H1 (cell line): ENCODE data around the gene GATAD2B. TPM values are rescaled to one million over a fixed set of nuclear protein-coding genes. Genes with fewer than 3 reads are reported as not detected.

Experiments used
- ASH2L ChIP-seq: fragments of 200-600, 300-600 bp; sonication (generic); IDR thresholded peaks from one replicate; pipeline ENCODE4 v1.7.1; 2017; ENCODE audit warnings: low read length
- BACH1 ChIP-seq: IDR thresholded peaks from 2 replicates; pipeline ENCODE4 v1.6.1; 2012; ENCODE audit warnings: low read length, improper control_type of control experiment
- BCL11A ChIP-seq, 2 experiments: IDR thresholded peaks; one replicate each; pipeline ENCODE4 v1.6.1; 2011; ENCODE audit warnings: low read depth in 2 of 2, low read length in 2 of 2, mild to moderate bottlenecking in 2 of 2
- CBX8 ChIP-seq: fragments of 300-800, 300-1000 bp; sonication (generic); IDR thresholded peaks from 2 replicates; pipeline ENCODE4 v1.7.1; 2016; ENCODE audit warnings: low read depth, low read length, borderline replicate concordance
- CHD1 ChIP-seq: IDR thresholded peaks from 2 replicates; pipeline ENCODE4 v1.6.1; 2012; ENCODE audit warnings: low read depth, low read length, improper control_type of control experiment
- CHD2 ChIP-seq: IDR thresholded peaks from 2 replicates; pipeline ENCODE4 v1.6.1; 2012; ENCODE audit warnings: low read length, improper control_type of control experiment
- GTF2F1 ChIP-seq: IDR thresholded peaks from 2 replicates; pipeline ENCODE4 v1.6.1; 2012; ENCODE audit warnings: low read depth, low read length, improper control_type of control experiment, borderline replicate concordance
- HDAC2 ChIP-seq, 2 experiments: fragments of 300-600 bp in 1 of 2; sonication (generic) in 1 of 2; IDR thresholded peaks; 2 replicates each; pipeline ENCODE4 v1.6.1; 2011 to 2012; ENCODE audit warnings: low read depth in 2 of 2, low read length in 2 of 2, mild to moderate bottlenecking in 2 of 2, moderate library complexity in 2 of 2, borderline replicate concordance in 1 of 2, inconsistent platforms in 1 of 2
- KDM4A ChIP-seq: IDR thresholded peaks from one replicate; pipeline ENCODE4 v1.7.1; 2012; ENCODE audit warnings: low read depth, mild to moderate bottlenecking, moderate library complexity, low read length, inconsistent platforms; ENCODE audit not compliant: severe bottlenecking
- NRF1 ChIP-seq: IDR thresholded peaks from 2 replicates; pipeline ENCODE4 v1.6.1; 2011; ENCODE audit warnings: mild to moderate bottlenecking, low read depth, low read length, improper control_type of control experiment
- PHF8 ChIP-seq: fragments of 200-600 bp; sonication (generic); conservative IDR thresholded peaks from 2 replicates; pipeline ENCODE4 v1.7.1; 2012; ENCODE audit warnings: low read depth, mild to moderate bottlenecking, inconsistent platforms, low read length, moderate library complexity
- RBBP5 ChIP-seq: IDR thresholded peaks from 2 replicates; pipeline ENCODE4 v1.7.1; 2012; ENCODE audit warnings: low read depth, mild to moderate bottlenecking, inconsistent platforms, low read length, moderate library complexity, borderline replicate concordance
- RNF2 ChIP-seq: fragments of 200-900, 300-1000 bp; sonication (generic); IDR thresholded peaks from 2 replicates; pipeline ENCODE4 v1.7.1; 2016; ENCODE audit warnings: borderline replicate concordance, low read depth, mild to moderate bottlenecking, antibody characterized with exemption, low read length; ENCODE audit not compliant: poor library complexity, severe bottlenecking; ENCODE audit errors: missing control alignments
- SIN3A ChIP-seq, 2 experiments: IDR thresholded peaks in 1 of 2; conservative IDR thresholded peaks in 1 of 2; 2 replicates each; pipeline ENCODE4 v1.6.1; 2011 to 2012; ENCODE audit warnings: low read length in 2 of 2, improper control_type of control experiment in 1 of 2, low read depth in 1 of 2, mild to moderate bottlenecking in 1 of 2
- SIX5 ChIP-seq: IDR thresholded peaks from 2 replicates; pipeline ENCODE4 v1.6.1; 2011; ENCODE audit warnings: mild to moderate bottlenecking, low read depth, low read length
- SP4 ChIP-seq: IDR thresholded peaks from 2 replicates; pipeline ENCODE4 v1.6.1; 2012; ENCODE audit warnings: low read length, inconsistent platforms
- polyA plus RNA-seq, 7 experiments: library from polyadenylated mRNA; depleted of rRNA in 3 of 7; stranded (reverse) in 5 of 7; unstranded in 2 of 7; fragments of >200 nt in 5 of 7; fragments of 200-250 nt in 2 of 7; gene quantifications; 1 replicate in 5 of 7; 2 replicates in 1 of 7; 4 replicates in 1 of 7; pipeline versions ENCODE4 v1.2.1 to v1.2.3, GENCODE V29; 2011 to 2013; ENCODE audit warnings: missing spikeins in 2 of 7, mixed read lengths in 2 of 7
- total RNA-seq: library from RNA; stranded (reverse); fragmentation: NEBNext Ultra II Directional; extraction: Animal tissue kit (Norgen Biotek cat#: 25700); gene quantifications from 2 replicates; pipeline ENCODE4 v1.2.1, GENCODE V29; 2021
- TF ChIP-seq, protein P1 (sequence below): IDR thresholded peaks from 2 replicates; pipeline ENCODE4 v1.6.1; 2011; ENCODE audit warnings: low read depth, mild to moderate bottlenecking, low read length; ENCODE audit not compliant: insufficient read depth
- TF ChIP-seq, protein P2 (sequence below), 3 experiments: IDR thresholded peaks; 1 replicate in 2 of 3; 2 replicates in 1 of 3; pipeline versions ENCODE4 v1.5.1 to v1.6.1; 2011; ENCODE audit warnings: low read length in 3 of 3, mild to moderate bottlenecking in 3 of 3, inconsistent platforms in 2 of 3, low read depth in 1 of 3, moderate library complexity in 1 of 3; ENCODE audit not compliant: insufficient read depth in 1 of 3; ENCODE audit errors: control extremely low read depth in 1 of 3
- TF ChIP-seq, protein P3 (sequence below): IDR thresholded peaks from 2 replicates; pipeline ENCODE4 v1.6.1; 2012; ENCODE audit warnings: inconsistent platforms

GATAD2B gene
- total and polyA plus RNA-seq, 2 of the 8 experiments (the other 6 are each of a cell fraction or from before 2014, with no cell fraction given), result 8.4 to 39.1 TPM

DNA sequence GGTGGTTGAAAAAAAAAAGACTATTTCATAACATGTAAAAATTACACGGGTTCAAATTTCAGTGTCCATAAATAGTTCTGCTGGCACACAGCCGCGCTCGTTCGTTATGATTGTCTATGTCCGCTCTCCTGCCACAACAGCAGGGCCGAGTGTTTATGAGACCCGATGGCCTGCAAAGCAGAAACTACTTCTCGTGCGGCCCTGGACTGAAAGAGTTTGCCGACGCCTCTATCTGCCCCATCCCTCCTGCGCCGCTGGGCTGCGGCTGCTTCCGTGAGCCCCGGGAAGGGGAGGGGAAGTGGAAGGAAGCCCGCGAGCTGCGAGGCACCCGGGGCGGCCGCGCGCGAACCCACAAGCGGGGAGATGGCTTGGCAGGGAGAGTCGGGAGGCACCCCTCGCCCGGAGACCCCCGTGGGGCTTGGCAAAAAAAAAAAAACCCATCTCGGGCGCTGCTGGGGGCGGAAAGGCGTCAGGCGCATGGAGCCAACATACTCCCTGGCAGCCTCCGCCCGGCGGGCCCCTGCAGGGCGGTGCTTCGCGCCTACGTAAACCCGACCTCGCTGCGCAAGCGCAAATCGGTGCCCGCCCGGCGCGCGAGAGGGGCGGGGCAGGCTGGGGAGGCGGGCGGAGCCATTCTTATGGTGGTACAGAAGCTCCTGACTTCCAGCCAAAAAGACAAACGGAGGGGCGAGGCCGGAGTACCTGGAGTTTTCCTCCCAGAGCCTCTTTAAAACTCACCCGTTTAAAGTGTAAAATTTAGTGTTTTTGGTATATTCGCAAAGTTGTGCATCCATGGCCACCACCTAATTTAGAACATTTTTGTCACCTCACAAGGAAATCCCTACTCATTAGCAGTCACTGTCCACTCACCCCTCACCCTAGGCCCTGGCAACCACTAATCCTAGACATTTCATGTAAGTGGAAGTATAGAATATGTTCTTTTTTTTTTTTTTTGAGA lies 139.3 kb downstream of the GATAD2B start (continued):
- no peak for TF ChIP-seq CHD2
- TF ChIP-seq, protein P1, sequence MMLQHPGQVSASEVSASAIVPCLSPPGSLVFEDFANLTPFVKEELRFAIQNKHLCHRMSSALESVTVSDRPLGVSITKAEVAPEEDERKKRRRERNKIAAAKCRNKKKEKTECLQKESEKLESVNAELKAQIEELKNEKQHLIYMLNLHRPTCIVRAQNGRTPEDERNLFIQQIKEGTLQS, result no peak
- TF ChIP-seq RNF2, result no peak
- TF ChIP-seq PHF8, result peak; percentile 92
- peak; percentile 86 for TF ChIP-seq NRF1
- peak; percentile 94 for TF ChIP-seq ASH2L
- peak; percentile 95 for TF ChIP-seq RBBP5
- 0 out of 4 replicates have a peak, but pooled peaks have one; percentile 52 to 55 for TF ChIP-seq HDAC2 (IDR thresholded peaks at IDR 0.05; ENCODE audit: borderline replicate concordance in 1 of 2, low read depth in 2 of 2, low read length in 2 of 2)
- TF ChIP-seq, protein P2, sequence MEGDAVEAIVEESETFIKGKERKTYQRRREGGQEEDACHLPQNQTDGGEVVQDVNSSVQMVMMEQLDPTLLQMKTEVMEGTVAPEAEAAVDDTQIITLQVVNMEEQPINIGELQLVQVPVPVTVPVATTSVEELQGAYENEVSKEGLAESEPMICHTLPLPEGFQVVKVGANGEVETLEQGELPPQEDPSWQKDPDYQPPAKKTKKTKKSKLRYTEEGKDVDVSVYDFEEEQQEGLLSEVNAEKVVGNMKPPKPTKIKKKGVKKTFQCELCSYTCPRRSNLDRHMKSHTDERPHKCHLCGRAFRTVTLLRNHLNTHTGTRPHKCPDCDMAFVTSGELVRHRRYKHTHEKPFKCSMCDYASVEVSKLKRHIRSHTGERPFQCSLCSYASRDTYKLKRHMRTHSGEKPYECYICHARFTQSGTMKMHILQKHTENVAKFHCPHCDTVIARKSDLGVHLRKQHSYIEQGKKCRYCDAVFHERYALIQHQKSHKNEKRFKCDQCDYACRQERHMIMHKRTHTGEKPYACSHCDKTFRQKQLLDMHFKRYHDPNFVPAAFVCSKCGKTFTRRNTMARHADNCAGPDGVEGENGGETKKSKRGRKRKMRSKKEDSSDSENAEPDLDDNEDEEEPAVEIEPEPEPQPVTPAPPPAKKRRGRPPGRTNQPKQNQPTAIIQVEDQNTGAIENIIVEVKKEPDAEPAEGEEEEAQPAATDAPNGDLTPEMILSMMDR (IDR thresholded peaks at IDR 0.05; ENCODE audit: control extremely low read depth in 1 of 3, insufficient read depth in 1 of 3, low read depth in 1 of 3, low read length in 3 of 3), result no peak
- TF ChIP-seq BACH1, result 0 out of 2 replicates have a peak, but pooled peaks have one; percentile 42
- TF ChIP-seq SIN3A (conservative IDR thresholded peaks at IDR 0.05 in 1 of 2, IDR thresholded peaks at IDR 0.05 in 1 of 2; ENCODE audit: low read depth in 1 of 2, low read length in 2 of 2), result peak in 1 of 2 experiments; percentile 54; a peak in 1 of 4 replicates
- no peak for TF ChIP-seq SP4
- no peak for TF ChIP-seq SIX5
- TF ChIP-seq, protein P3, sequence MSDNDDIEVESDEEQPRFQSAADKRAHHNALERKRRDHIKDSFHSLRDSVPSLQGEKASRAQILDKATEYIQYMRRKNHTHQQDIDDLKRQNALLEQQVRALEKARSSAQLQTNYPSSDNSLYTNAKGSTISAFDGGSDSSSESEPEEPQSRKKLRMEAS, result no peak
- no peak for TF ChIP-seq CBX8
- no peak for TF ChIP-seq CHD1
- TF ChIP-seq GTF2F1, result no peak
- TF ChIP-seq KDM4A, result peak; percentile 85
- TF ChIP-seq BCL11A (IDR thresholded peaks at IDR 0.05; ENCODE audit: low read depth in 2 of 2, low read length in 2 of 2), result no peak
